HG02870 (cell line): Measurements from ENCODE around the gene LRSAM1.

Source experiments
- ATAC-seq: cut with Tn5 transposase; IDR thresholded peaks from one replicate; pipeline ENCODE4 v1.9.1; 2021; ENCODE audit warnings: mild to moderate bottlenecking, moderate library complexity; ENCODE audit not compliant: unreplicated experiment

LRSAM1 gene

GRCh38 chr9:127509261-127509954, 58.1 kb downstream of the LRSAM1 start:
- ATAC-seq = no peak

- no peak for ATAC-seq
These were observed 58.6 kb downstream of the LRSAM1 start for GRCh38 chr9:127509955-127510299.

- no peak for ATAC-seq
These were observed 63.2 kb downstream of the LRSAM1 start for GRCh38 chr9:127514468-127514867.

- no peak for ATAC-seq
These were observed 65.7 kb downstream of the LRSAM1 start for GRCh38 chr9:127516835-127517607.

- no peak for ATAC-seq
These were observed 66.3 kb downstream of the LRSAM1 start for GRCh38 chr9:127517620-127518019.

- ATAC-seq = no peak
These were observed 67.0 kb downstream of the LRSAM1 start for GRCh38 chr9:127518091-127518856.

- no peak for ATAC-seq
These were observed 68.2 kb downstream of the LRSAM1 start for GRCh38 chr9:127519301-127520166.

- no peak for ATAC-seq
These were observed 69.9 kb downstream of the LRSAM1 start for GRCh38 chr9:127520941-127521918.

- no peak for ATAC-seq
These were observed 70.6 kb downstream of the LRSAM1 start for GRCh38 chr9:127521919-127522304.

- no peak for ATAC-seq
These were observed 71.4 kb downstream of the LRSAM1 start for GRCh38 chr9:127522727-127523126.

GRCh38 chr9:127523312-127523851, 72.1 kb downstream of the LRSAM1 start:
- no peak for ATAC-seq

GRCh38 chr9:127524373-127524772, 73.1 kb downstream of the LRSAM1 start:
- ATAC-seq = no peak

- no peak for ATAC-seq
These were observed 74.3 kb downstream of the LRSAM1 start for GRCh38 chr9:127525401-127526188.

- no peak for ATAC-seq
These were observed 75.6 kb downstream of the LRSAM1 start for GRCh38 chr9:127526655-127527559.

- no peak for ATAC-seq
These were observed 76.4 kb downstream of the LRSAM1 start for GRCh38 chr9:127527560-127528268.

- no peak for ATAC-seq
These were observed 77.3 kb downstream of the LRSAM1 start for GRCh38 chr9:127528422-127529251.
